GM23248 (cell line): ENCODE data around the gene ZG16. TPM values are rescaled to one million over a fixed set of nuclear protein-coding genes. Genes with fewer than 3 reads are reported as not detected.
"Not testable (repeated sequence)": the region's sequence is repeated elsewhere in the genome, so short reads cannot be mapped to it uniquely, and the experiment has no call there.

Experiments
- DNase-seq: peaks from one replicate; pipeline ENCODE4 v3.0.0-alpha.2; 2015
- H2AFZ ChIP-seq: fragments of 200-600 bp; sonication (generic); 2 replicates; pipeline ENCODE4 v1.6.1; 2016; ENCODE audit warnings: antibody characterized with exemption
- H3F3A ChIP-seq: fragments of 200-600 bp; sonication (generic); 2 replicates; pipeline ENCODE4 v1.6.1; 2016; ENCODE audit warnings: mild to moderate bottlenecking, antibody characterized with exemption, mixed run types; ENCODE audit not compliant: insufficient read depth
- H3K27ac ChIP-seq: fragments of 200-600 bp; sonication (generic); 2 replicates; pipeline ENCODE4 v1.5.1; 2016; ENCODE audit warnings: mild to moderate bottlenecking
- H3K27me3 ChIP-seq: fragments of 200-600 bp; sonication (generic); replicated peaks from 2 replicates; pipeline ENCODE4 v1.6.1; 2016; ENCODE audit warnings: mild to moderate bottlenecking; ENCODE audit not compliant: insufficient read depth
- H3K36me3 ChIP-seq: fragments of 200-600 bp; sonication (generic); 2 replicates; pipeline ENCODE4 v1.6.1; 2016; ENCODE audit warnings: low read depth, mild to moderate bottlenecking
- H3K4me1 ChIP-seq: fragments of 200-600 bp; sonication (generic); 2 replicates; pipeline ENCODE4 v1.6.1; 2016; ENCODE audit warnings: mild to moderate bottlenecking; ENCODE audit not compliant: insufficient read depth
- H3K4me2 ChIP-seq: fragments of 200-600 bp; sonication (generic); one replicate; pipeline ENCODE4 v1.6.1; 2016; ENCODE audit warnings: mild to moderate bottlenecking; ENCODE audit not compliant: unreplicated experiment
- H3K4me3 ChIP-seq: fragments of 200-600 bp; sonication (generic); 2 replicates; pipeline ENCODE4 v1.5.1; 2016; ENCODE audit warnings: mild to moderate bottlenecking
- H3K79me2 ChIP-seq: fragments of 200-600 bp; sonication (generic); 2 replicates; pipeline ENCODE4 v1.6.1; 2016; ENCODE audit warnings: mild to moderate bottlenecking; ENCODE audit not compliant: insufficient read depth
- H3K9ac ChIP-seq: fragments of 200-600 bp; sonication (generic); 2 replicates; pipeline ENCODE4 v1.6.1; 2016; ENCODE audit warnings: mild to moderate bottlenecking
- H3K9me2 ChIP-seq: fragments of 200-600 bp; sonication (generic); 2 replicates; pipeline ENCODE4 v1.6.1; 2016; ENCODE audit warnings: mixed run types, mild to moderate bottlenecking, moderate library complexity; ENCODE audit not compliant: insufficient read depth
- H3K9me3 ChIP-seq: fragments of 200-600 bp; sonication (generic); one replicate; pipeline ENCODE4 v1.6.1; 2017; ENCODE audit warnings: low read depth
- H4K20me1 ChIP-seq: fragments of 200-600 bp; sonication (generic); 2 replicates; pipeline ENCODE4 v1.6.0; 2016; ENCODE audit not compliant: insufficient read depth
- EZH2 ChIP-seq: fragments of 200-600 bp; sonication (generic); IDR thresholded peaks from 2 replicates; pipeline ENCODE4 v1.6.1; 2018; ENCODE audit warnings: antibody characterized with exemption, mild to moderate bottlenecking; ENCODE audit not compliant: insufficient read depth, poor library complexity, severe bottlenecking
- EZH2phosphoT487 ChIP-seq: fragments of 200-600 bp; sonication (generic); IDR thresholded peaks from 2 replicates; pipeline ENCODE4 v1.6.1; 2018; ENCODE audit warnings: antibody characterized with exemption, moderate library complexity, mild to moderate bottlenecking, low read depth; ENCODE audit not compliant: insufficient read depth
- WGBS, 2 experiments: methylation state at CpG; one replicate each; pipeline ENCODE4 v1.1.6; 2015 to 2017; ENCODE audit warnings: low lambda C conversion rate in 2 of 2, low coverage in 1 of 2; ENCODE audit errors: missing lambda C conversion rate in 2 of 2; 5-methylcytosine and 5-hydroxymethylcytosine counted together
- in situ Hi-C: fragments of 300-500 bp; cut with MboI; formaldehyde crosslinking; loops from 2 replicates; pipeline ENCODE4 v1.15.0; 2020
- polyA plus RNA-seq: library from polyadenylated mRNA; unstranded; fragments of >200 nt; fragmentation: Nextera tagmentation; extraction: Ambion mirVana; gene quantifications from 2 replicates; pipeline ENCODE4 v1.2.1, GENCODE V29; 2016
- total RNA-seq: library from RNA; depleted of rRNA; stranded (reverse); fragments of >200 nt; shearing (Covaris generic); gene quantifications from 2 replicates; pipeline ENCODE4 v1.2.3, GENCODE V29; 2014

Gene ZG16
- total and polyA plus RNA-seq, 2 experiments from 2014 or later: not detected

DNA sequence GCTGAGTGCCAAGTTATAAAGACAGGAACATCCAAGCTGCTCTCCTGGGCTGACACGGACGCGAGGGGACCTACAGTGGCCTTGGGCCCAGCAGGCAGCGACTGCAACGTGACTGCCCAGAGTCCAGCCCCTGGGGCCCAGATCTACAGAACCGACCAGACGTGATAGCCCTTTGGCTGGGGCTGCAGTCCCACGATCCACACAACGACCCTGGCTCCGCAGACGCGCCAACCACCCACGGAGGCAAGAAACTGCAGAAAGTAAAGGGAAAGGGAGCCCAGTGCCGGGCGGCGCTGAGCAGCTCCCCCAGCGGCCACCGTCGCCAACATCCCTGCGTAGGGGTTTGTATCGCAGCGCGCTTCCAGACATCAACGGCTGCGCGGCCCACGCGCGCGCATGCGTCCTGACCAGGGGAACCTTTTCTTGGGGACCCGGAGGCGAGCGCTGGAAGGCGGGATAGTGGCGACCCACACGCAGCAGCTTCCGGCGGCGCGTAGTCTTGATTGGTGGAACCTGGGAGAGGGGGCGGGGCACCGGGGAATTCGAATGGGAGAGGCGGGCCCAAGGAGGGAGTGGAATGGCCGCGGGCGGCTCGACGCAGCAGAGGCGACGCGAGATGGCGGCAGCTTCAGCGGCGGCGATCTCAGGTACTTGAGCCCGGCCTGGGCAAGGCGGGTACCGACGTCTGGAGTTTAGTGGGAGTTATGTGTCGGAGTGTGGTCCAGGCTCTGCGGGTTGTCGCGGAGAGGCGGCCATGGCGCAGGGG lies 12.3 kb downstream of the ZG16 start, which contains the start of gene KIF22:
KIF22 (plus strand) TSS at position 569 of the 766 bp plus-strand sequence; CDS start at position 578, 9 bp downstream.
- Histone ChIP-seq H3K79me2 (peaks cover 48% of the 10 kb centered on the region), H3K36me3 (no peaks in the 10 kb centered on the region), H3K9ac (peak within 1 kb of the TSS; percentile 86), H3K27ac (peak within 1 kb of the TSS; percentile 81), H3K4me1 (peaks cover 9% of the 10 kb centered on the region; the same call in 1 of the 2 replicates), H3K4me2 (peak within 1 kb of the TSS; percentile 88), H3K4me3 (peak within 1 kb of the TSS; percentile 84), H4K20me1 (no peaks in the 10 kb centered on the region), H3K27me3 (no peaks in the 10 kb centered on the region), H3K9me3 (no peaks in the 10 kb centered on the region), H3F3A (peaks cover 5% of the 10 kb centered on the region; the same call in 1 of the 2 replicates), H2AFZ (peak within 1 kb of the TSS; percentile 100), H3K9me2 (no peaks in the 10 kb centered on the region)
- peak; percentile 100 for DNase-seq
- no peak for TF ChIP-seq EZH2phosphoT487
- no peak for TF ChIP-seq EZH2
- in situ Hi-C loops: no loop called here
- WGBS, 2 experiments: 0 to 2% methylated on average over 61 to 67 of the region's 67 CpGs

DNA sequence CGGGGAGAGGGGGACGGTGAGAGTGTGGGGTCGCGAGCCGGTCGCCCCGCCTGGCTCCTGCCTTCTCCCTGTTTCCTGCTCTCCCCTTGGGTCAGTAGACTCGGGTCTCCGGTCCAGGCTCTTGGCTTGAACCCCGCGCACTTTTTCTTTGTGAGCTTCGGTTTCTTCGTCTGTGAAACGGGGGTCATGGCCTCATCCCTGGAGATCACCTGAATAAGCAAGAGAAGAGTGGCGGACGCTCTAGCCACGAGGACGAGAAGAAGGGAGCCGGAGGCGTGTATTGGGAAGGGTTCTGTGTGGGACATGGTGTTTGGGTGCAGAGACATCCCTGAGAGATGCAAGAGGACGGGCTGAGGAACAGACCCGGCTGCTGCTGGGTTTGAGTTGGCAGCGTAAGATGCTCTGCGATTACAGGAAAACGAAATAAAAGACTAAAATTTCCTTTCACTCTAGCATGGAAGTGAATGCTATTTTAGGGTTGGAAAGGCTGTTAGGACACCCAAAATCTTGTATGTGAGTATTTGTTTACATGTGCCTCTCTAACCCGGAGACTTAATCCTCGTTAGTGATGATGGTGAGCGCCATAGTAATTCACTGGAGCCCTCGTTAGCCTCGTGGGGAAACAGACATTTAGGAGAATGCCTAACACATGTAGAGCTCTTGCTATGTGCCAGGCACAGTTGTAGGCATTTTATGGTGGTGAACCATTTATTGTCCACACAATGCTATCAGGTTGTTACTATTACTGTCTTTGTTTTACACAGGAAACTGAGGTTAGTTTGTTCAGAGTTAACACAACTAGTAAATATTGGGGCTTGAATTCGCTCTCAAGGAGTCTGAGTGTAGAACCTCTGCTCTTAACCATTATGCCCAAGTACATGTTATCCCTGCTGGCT lies 13.1 kb downstream of the ZG16 start:
- 0 out of 2 replicates have a peak, but pooled peaks cover 9% of the 10 kb centered on the region for H3K4me1 ChIP-seq
- H3K4me2 ChIP-seq: peak overlapping the region; percentile 79
- H3K4me3 ChIP-seq: peak overlapping the region; percentile 84
- no peaks in the 10 kb centered on the region for H4K20me1 ChIP-seq
- H3F3A ChIP-seq: peaks cover 5% of the 10 kb centered on the region; the same call in 1 of the 2 replicates
- no peaks in the 10 kb centered on the region for H3K9me2 ChIP-seq
- in situ Hi-C loops: no loop called here
- 2 to 3% methylated on average over 26 to 31 of the region's 31 CpGs for WGBS, 2 experiments
- peak overlapping the region; percentile 86 for H3K9ac ChIP-seq
- H3K27ac ChIP-seq: peak overlapping the region; percentile 13; the same call in 1 of the 2 replicates
- DNase-seq: peak; percentile 51
- H3K79me2 ChIP-seq: peaks cover 56% of the 10 kb centered on the region
- no peaks in the 10 kb centered on the region for H3K27me3 ChIP-seq
- TF ChIP-seq EZH2phosphoT487: no peak
- no peak for TF ChIP-seq EZH2
- no peaks in the 10 kb centered on the region for H3K9me3 ChIP-seq
- H2AFZ ChIP-seq: peak overlapping the region; percentile 94
- H3K36me3 ChIP-seq: no peaks in the 10 kb centered on the region

- Histone ChIP-seq H3K4me2 (peak overlapping the region; percentile 79), H3F3A (peaks cover 5% of the 10 kb centered on the region; the same call in 1 of the 2 replicates), H3K27me3 (no peaks in the 10 kb centered on the region), H3K9me2 (no peaks in the 10 kb centered on the region), H3K36me3 (no peaks in the 10 kb centered on the region), H3K9ac (peak overlapping the region; percentile 86; the same call in 1 of the 2 replicates), H3K79me2 (peaks cover 65% of the 10 kb centered on the region), H3K4me3 (peak overlapping the region; percentile 84), H3K9me3 (no peaks in the 10 kb centered on the region), H3K4me1 (0 out of 2 replicates have a peak, but pooled peaks cover 9% of the 10 kb centered on the region), H4K20me1 (no peaks in the 10 kb centered on the region), H2AFZ (peak overlapping the region; percentile 94), H3K27ac (no peak overlapping the region)
- 84 to 86% methylated on average over 9 of the region's 9 CpGs for WGBS, 2 experiments
- TF ChIP-seq EZH2phosphoT487 (no peak), EZH2 (no peak)
- no peak for DNase-seq
- in situ Hi-C loops: no loop called here
These were observed 14.1 kb downstream of the ZG16 start for GRCh38 chr16:29791845-29792807.

DNA sequence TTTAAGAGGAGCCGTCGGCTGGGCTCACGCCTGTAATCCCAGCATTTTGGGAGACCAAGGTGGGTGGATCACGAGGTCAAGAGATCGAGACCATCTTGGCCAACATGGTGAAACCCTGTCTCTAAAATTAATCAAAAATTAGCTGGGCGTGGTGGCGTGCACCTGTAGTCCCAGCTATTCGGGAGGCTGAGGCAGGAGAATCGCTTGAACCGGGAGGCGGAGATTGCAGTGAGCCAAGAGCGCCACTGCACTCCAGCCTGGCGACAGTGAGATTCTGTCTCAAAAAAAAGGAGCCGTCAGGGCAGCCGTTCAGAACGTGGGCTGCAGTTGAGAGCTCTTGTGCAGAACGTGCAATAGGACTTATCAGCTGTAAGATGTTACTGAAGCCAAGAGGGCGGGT lies 15.1 kb downstream of the ZG16 start:
- in situ Hi-C loops, H3K4me2 ChIP-seq, DNase-seq, H3K36me3 ChIP-seq, H3K9me3 ChIP-seq, H3K27me3 ChIP-seq, H3K4me1 ChIP-seq, H2AFZ ChIP-seq, H3K9ac ChIP-seq, H3K27ac ChIP-seq, H3F3A ChIP-seq, H3K4me3 ChIP-seq, H3K9me2 ChIP-seq, H4K20me1 ChIP-seq: not testable (repeated sequence)
- WGBS, 2 experiments: 90 to 92% methylated on average over 18 of the region's 18 CpGs
- peaks cover 70% of the 10 kb centered on the region for H3K79me2 ChIP-seq
